ENCODE measurements around the gene ITGA11. TPM values are rescaled to one million over a fixed set of nuclear protein-coding genes. Genes with fewer than 3 reads are reported as not detected.

ITGA11 gene
- total RNA-seq, 2 experiments from 2014 or later: 0.19 TPM; not detected in 1

- POLR2A ChIA-PET: no interaction called here
- CTCF ChIA-PET: no interaction called here
These were observed 147.2 kb downstream of the ITGA11 start for GRCh38 chr15:68284616-68285258.

DNA sequence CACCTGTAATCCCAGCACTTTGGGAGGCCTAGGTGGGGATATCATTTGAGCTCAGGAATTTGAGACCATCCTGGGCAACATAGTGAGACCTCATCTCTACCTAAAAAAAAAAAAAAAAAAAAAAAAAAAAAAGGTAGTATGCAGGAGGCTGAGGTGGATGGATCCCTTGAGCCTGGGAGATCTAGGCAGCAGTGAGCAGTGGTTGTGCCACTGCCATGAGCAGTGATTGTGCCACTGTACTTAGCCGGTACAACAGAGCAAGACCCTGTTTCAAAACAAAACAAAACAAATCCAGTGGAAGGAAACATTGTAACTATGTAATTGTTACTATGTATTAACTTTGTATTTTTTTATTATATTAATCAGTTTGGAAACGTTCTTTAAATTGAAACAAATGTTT is 148.6 kb downstream of the ITGA11 start:
- CTCF ChIA-PET: interaction anchor here (0.8 kb wide), 1 partner anchor 99 kb away, joined by 3 read pairs; no protein-coding TSS in a partner anchor
- POLR2A ChIA-PET: no interaction called here

DNA sequence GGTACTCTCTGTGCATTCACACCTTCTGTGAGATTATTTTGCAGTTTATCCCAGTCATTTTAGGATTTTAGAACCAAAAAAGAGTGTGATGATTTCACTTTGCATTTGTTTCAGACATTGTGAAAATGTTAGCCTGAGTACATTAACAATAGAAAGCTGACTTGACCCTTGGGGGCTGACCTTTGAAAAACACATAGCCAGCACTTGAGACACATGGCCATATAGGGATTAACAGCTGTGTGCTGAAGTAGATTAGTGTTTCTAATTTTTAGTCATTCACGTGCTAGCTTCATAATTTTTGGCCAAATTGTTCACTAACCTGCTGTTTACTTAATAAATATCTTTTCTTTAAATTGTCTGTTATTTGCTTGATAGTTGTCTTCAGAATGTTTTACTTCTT is 151.0 kb downstream of the ITGA11 start:
- CTCF ChIA-PET: no interaction called here
- POLR2A ChIA-PET: interaction anchor here (0.5 kb wide), 1 partner anchor 57 kb away, joined by 3 read pairs; no protein-coding TSS in a partner anchor

GRCh38 chr15:68279779-68280753 is 151.9 kb downstream of the ITGA11 start:
- CTCF ChIA-PET: no interaction called here
- POLR2A ChIA-PET: no interaction called here

DNA sequence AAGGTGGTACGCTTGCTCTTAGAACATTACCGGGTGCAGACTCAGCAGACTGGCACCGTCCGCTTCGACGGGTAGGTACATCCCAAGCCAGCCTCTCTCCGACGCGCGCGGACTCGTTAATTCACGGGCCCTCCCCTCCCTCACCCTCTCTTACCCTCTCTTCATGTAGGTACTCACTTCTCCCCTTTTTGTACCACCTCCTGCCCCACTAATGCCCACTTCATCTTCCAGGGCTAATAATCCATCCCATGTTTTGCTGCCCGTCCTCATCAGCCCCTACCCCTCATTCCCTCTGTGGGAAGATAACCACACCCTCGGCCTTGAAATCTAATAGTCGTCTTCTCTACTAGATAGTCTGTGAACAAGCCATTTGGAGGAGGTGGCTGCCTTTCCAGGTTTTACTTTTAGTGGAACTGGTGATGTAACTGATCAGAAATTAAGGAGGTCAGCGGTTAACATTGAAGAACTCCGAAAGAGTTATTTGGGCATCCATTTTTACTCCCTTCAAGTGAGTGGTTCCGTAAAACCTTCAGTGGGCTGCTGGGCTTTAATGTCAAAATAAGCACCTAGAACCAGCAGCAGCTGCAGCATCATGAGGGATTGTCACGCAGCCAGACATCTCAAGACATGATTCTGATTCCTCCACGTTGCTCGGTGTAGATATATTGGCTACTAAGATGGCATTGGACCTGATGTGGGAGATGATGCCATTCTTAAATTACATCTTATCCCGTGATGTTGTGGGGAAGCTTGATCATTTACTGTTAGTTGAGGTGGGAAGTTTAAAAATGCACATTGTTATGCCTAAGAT is 153.2 kb downstream of the ITGA11 start:
- ChIA-PET CTCF (no interaction called here), POLR2A (interaction anchor here (0.6 kb wide), 1 partner anchor 83 kb away, joined by 3 read pairs; no protein-coding TSS in a partner anchor)

- CTCF ChIA-PET: interaction anchor here (1.1 to 1.4 kb wide), 2 partner anchors 49 to 415 kb away, joined by 3 read pairs; partner anchors contain the start of gene CLN6
- POLR2A ChIA-PET: interaction anchor here (0.6 to 1.3 kb wide), 4 partner anchors 20 to 83 kb away, joined by 3 to 5 read pairs (median 4); no protein-coding TSS in a partner anchor
These were observed 153.7 kb downstream of the ITGA11 start for GRCh38 chr15:68278345-68278594.

DNA sequence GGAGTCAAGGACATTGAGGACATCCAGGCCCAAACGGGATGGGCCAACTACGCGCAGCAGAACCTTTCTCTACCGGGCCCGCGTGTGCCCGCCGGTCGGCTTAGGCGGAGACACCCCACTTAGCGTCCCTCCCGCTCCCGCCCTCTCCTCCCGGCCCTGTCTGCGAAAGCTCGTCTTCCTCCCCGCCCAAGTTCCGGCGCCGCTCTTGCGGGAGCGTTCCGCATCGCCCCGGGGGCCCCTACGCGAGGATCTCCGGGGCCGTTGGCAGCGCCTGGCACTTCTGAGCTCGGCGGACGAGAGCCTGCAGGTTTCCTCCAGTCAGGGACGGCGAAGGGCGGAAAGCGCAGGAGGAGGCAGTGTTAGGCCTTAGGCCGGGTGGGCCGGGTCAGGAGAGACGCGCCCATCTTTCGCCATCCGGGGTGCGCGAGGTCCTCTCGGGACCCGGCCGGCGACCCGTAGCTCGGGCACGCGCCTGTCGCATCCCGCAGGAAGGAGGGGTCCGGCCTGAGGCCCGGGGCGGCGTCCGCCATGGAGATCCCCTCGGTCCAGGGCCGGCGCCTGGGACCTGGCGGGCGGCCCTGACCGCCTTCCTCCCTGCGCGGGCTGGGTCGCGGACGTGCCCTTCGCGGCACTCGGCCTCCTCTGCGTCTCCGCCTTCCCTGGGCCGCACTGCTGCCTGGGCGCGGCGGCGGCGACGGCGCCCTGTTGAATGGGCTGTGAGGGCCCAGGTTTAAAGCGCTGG is 154.2 kb downstream of the ITGA11 start, which contains the start of gene FEM1B:
Gene FEM1B (plus strand): TSS at position 143 of the 742 bp plus-strand sequence. CDS start 673 bp downstream, outside the sequence.
- ChIA-PET CTCF (interaction anchor here (0.6 to 1.4 kb wide), 5 partner anchors 16 to 414 kb away, joined by 3 read pairs; partner anchors contain the start of gene CLN6), POLR2A (interaction anchor here (0.6 to 1.5 kb wide), 8 partner anchors 21 to 1425 kb away, joined by 3 to 7 read pairs (median 4); partner anchors contain the start of gene PIAS1)

GRCh38 chr15:68277131-68277602 is 154.8 kb downstream of the ITGA11 start:
- POLR2A ChIA-PET: interaction anchor here (0.6 to 1.5 kb wide), 7 partner anchors 20 to 1208 kb away, joined by 3 to 7 read pairs (median 4); partner anchors contain the start of gene PIAS1
- CTCF ChIA-PET: interaction anchor here (0.6 to 1.4 kb wide), 5 partner anchors 17 to 414 kb away, joined by 3 read pairs; partner anchors contain the start of gene CLN6

DNA sequence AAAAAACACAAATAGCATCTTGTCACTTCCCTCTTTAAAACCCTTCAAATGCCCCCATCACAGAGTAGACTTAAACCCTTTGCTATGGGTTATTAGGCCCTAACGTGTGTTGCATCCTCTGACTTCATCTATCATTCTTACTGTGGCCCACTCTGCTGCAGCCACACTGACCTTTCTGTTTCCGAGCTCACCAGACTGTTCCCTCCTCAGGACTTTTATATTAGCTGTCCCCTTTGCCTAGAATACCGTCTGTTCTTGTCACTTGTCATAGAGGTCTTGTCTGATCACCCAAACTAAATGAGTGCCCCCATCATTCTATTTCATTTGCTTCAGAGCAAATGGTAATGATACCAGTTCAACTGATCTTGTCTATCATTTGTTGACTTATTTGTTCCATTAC is 155.3 kb downstream of the ITGA11 start:
- ChIA-PET POLR2A (interaction anchor here (0.6 to 1.5 kb wide), 4 partner anchors 20 to 1208 kb away, joined by 3 to 7 read pairs (median 3); partner anchors contain the start of gene PIAS1), CTCF (interaction anchor here (0.7 to 1.4 kb wide), 3 partner anchors 17 to 413 kb away, joined by 3 read pairs; no protein-coding TSS in a partner anchor)

- ChIA-PET CTCF (interaction anchor here (0.7 kb wide), 1 partner anchor 22 kb away, joined by 3 read pairs; no protein-coding TSS in a partner anchor), POLR2A (no interaction called here)
These were observed 156.7 kb downstream of the ITGA11 start for GRCh38 chr15:68275165-68275746.

- ChIA-PET POLR2A (no interaction called here), CTCF (interaction anchor here (0.7 kb wide), 1 partner anchor 22 kb away, joined by 3 read pairs; no protein-coding TSS in a partner anchor)
These were observed 157.6 kb downstream of the ITGA11 start for GRCh38 chr15:68274201-68274848.

DNA sequence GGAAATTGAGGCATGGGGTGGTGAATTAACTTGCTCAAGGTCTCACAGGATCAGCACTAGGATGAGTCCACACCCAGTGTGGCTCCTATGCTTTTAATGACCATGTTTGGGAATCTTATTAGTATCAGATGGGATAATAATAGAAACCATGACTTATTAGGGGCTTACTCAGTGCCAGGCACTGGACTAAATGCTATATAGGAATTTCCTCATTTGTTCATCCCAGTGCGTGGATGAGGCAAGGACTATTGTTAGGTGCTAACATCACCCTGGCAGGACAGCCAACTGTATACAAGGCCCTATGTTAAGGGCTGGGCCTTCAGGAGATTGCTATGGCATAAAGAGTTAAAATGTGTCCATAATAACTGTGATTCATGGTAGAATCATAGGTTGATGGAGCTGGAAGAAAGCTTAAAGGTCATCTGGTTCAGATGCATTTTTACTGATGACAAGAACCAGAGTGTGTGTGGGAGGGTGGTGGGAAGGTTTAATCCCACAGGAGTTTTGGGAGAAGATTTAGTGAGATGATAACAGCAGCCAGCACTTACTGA is 159.2 kb downstream of the ITGA11 start:
- ChIA-PET CTCF (no interaction called here), POLR2A (no interaction called here)

DNA sequence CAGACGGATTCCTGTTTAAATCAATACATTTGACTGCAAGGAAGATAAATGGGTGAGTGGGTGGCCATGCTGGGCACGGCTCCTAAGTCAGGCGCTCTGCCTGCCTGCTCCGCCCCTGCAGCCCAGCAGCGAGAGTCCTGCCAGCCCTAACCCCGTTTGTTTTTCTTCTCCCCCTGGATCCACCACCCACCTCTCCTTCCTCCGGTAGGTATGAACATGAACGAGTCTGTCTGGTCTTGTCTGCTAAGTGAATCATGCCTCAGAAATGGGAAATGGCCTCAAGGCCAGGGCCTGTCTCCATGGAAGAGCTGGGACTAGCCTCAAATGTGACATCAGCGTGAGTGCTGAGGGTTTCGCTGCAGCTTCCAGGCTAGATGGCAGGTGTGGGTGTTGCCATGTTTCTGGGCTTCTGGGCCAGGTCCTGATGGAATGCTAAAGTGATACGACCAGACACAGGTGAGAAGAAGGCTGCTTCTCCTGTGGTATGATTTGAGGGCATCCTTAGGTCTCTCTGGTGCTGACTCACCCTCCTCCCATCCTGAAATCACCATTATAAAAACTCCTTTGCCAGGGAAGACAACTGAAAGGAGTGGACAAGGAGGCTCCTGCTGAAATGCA is 160.0 kb downstream of the ITGA11 start:
- CTCF ChIA-PET: no interaction called here

DNA sequence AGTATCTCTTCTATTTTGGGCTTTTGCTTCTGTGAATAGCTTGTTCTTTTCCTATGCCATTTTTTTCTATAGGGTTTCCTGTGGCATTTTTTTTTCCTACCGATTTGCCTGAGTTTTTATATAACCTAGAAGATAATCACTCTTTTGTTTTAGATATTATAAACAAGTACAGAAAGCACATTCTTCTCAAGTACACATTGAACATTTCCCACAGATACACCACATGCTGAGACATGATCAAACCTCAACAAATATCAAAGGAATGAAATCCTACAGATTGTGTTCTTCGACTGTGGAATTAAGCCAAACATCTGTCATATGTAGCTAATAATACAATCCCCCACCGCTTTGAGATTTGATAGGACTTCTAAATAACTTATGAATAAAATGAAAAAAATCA is 163.6 kb downstream of the ITGA11 start:
- POLR2A ChIA-PET: no interaction called here
- CTCF ChIA-PET: no interaction called here

More for the DNA sequence above, 160.0 kb downstream of the ITGA11 start:
- POLR2A ChIA-PET: no interaction called here

- ChIA-PET POLR2A (no interaction called here), CTCF (no interaction called here)
These were observed 166.3 kb downstream of the ITGA11 start for GRCh38 chr15:68265674-68266073.

- POLR2A ChIA-PET: no interaction called here
- CTCF ChIA-PET: interaction anchor here (0.7 kb wide), 1 partner anchor 41 kb away, joined by 4 read pairs; no protein-coding TSS in a partner anchor
These were observed 166.9 kb downstream of the ITGA11 start for GRCh38 chr15:68265081-68265480.

- CTCF ChIA-PET: interaction anchor here (0.7 kb wide), 1 partner anchor 42 kb away, joined by 4 read pairs; no protein-coding TSS in a partner anchor
- POLR2A ChIA-PET: no interaction called here
These were observed 167.7 kb downstream of the ITGA11 start for GRCh38 chr15:68264282-68264681.
